A549 treated with dexamethasone at 1 μM for 4 hours (cell line): ENCODE data around the gene MTARC1. TPM values are rescaled to one million over a fixed set of nuclear protein-coding genes. Genes with fewer than 3 reads are reported as not detected.

ENCODE experiments used
- total RNA-seq: library from RNA; stranded (reverse); fragments of 200-300 nt; extraction: Qiagen RNA extraction; gene quantifications from 5 replicates; pipeline ENCODE4 v1.2.3, GENCODE V29; 2022

Gene MTARC1
- 7.4 to 10.1 TPM (median 10.0 TPM) in 5 replicates for total RNA-seq

GRCh38 chr1:220786337-220787068 lies at the start of gene MTARC1:
TSS of gene MTARC1 (plus strand) at chr1:220786913. CDS start at chr1:220786945, 32 bp downstream.

GRCh38 chr1:220748089-220748934 lies 38.4 kb upstream of the MTARC1 start, which contains the start of gene MTARC2:
TSS of gene MTARC2 (plus strand) at chr1:220748322. CDS start at chr1:220748532, 210 bp downstream.

Other genes with a start within 250 kb of the MTARC1 start
- 4.5 to 6.2 TPM (median 5.4 TPM) in 5 replicates for gene C1orf115, start 96.5 kb upstream of the MTARC1 start, total RNA-seq
- gene MTARC2, start 38.6 kb upstream of the MTARC1 start, total RNA-seq, result 8.9 to 14.4 TPM (median 10.7 TPM) in 5 replicates
- 3.6 to 6.1 TPM (median 4.6 TPM) in 5 replicates for gene HLX, start 92.5 kb downstream of the MTARC1 start, total RNA-seq